ENCODE results near the gene ARID1A.

- TF ChIP-seq CTCF (IDR thresholded peaks at IDR 0.05) (peak in 3 of 6 experiments; percentile 19 to 43 (median 23)), POLR2A (IDR thresholded peaks at IDR 0.05) (no peak)
These were observed 125.0 kb downstream of the ARID1A start for GRCh38 chr1:26820784-26821269.

Measured in thyroid gland (tissue), 4 donors.